ENCODE data around the gene ZNRF1.

GRCh38 chr16:75065521-75066149 lies 66.8 kb downstream of the ZNRF1 start:
- TF ChIP-seq TSHZ2 (CRISPR knock-in tag; IDR thresholded peaks at IDR 0.05) (no peak), SNAI2 (CRISPR knock-in tag; IDR thresholded peaks at IDR 0.05) (no peak), POU6F1 (CRISPR knock-in tag; IDR thresholded peaks at IDR 0.05; ENCODE audit: borderline replicate concordance, low read depth) (no peak)

All from SK-N-SH treated with all-trans-retinoic acid at 6 μM for 48 hours (cell line).